A549 (cell line): ENCODE data around the gene RPTOR. TPM values are rescaled to one million over a fixed set of nuclear protein-coding genes. Genes with fewer than 3 reads are reported as not detected.

Experiments
- ATAC-seq, 2 experiments: fragments of 200-7000 bp in 1 of 2; fragments of >200 bp in 1 of 2; cut with Nextera tagmentation in 1 of 2; cut with Tn5 transposase in 1 of 2; 3 replicates each; pipeline versions ENCODE4 v1.8.0 to v1.9.1; 2018 to 2020; ENCODE audit warnings: mild to moderate bottlenecking in 1 of 2, moderate library complexity in 1 of 2
- CTCF ChIA-PET: fragments of 300-600 bp; sonication (Branson Sonifier 250); formaldehyde crosslinking; extraction: SDS; loops from one replicate; lab custom pipeline; 2021; ENCODE audit warnings: antibody characterized with exemption, inconsistent platforms; lab: Yijun Ruan, JAX
- POLR2A ChIA-PET: fragments of 350-600 bp; formaldehyde crosslinking; extraction: SDS; loops from one replicate; lab custom pipeline; 2021; ENCODE audit warnings: antibody characterized with exemption, inconsistent platforms; lab: Yijun Ruan, JAX
- DNase-seq, 2 experiments: peaks; one replicate each; pipeline versions ENCODE4 v3.0.0 to v3.0.0-alpha.2; 2011 to 2016; ENCODE audit warnings: low read depth in 1 of 2, low spot score in 1 of 2
- FAIRE-seq: peaks from 2 replicates; lab custom pipeline; 2011; peaks lifted over from hg19 to GRCh38; lab: Jason Lieb, UNC
- H3K27ac ChIP-seq, 2 experiments: fragments of >200 bp; sonication (Bioruptor Twin); formaldehyde crosslinking; 3 replicates each; pipeline ENCODE4 v1.5.1; 2016 to 2017
- H3K4me1 ChIP-seq: fragments of >200 bp; sonication (Bioruptor Twin); formaldehyde crosslinking; 3 replicates; pipeline ENCODE4 v1.6.1; 2016
- H3K4me2 ChIP-seq: fragments of >200 bp; sonication (Bioruptor Twin); formaldehyde crosslinking; 3 replicates; pipeline ENCODE4 v1.6.1; 2016
- H3K4me3 ChIP-seq: fragments of >200 bp; sonication (Bioruptor Twin); formaldehyde crosslinking; 3 replicates; pipeline ENCODE4 v1.5.1; 2016
- H3K9me3 ChIP-seq: fragments of >200 bp; sonication (Bioruptor Twin); formaldehyde crosslinking; 3 replicates; pipeline ENCODE4 v1.6.1; 2016
- CEBPB ChIP-seq, 2 experiments: fragments of >200 bp in 1 of 2; sonication (Bioruptor Twin) in 1 of 2; formaldehyde crosslinking in 1 of 2; IDR thresholded peaks; 2 replicates each; pipeline ENCODE4 v1.6.1; 2012 to 2016
- EHF ChIP-seq: fragments of 250-450 bp; sonication (Bioruptor Pico); IDR thresholded peaks from 2 replicates; pipeline ENCODE4 v1.5.0; 2020; ENCODE audit warnings: mild to moderate bottlenecking
- EHMT2 ChIP-seq: fragments of 200-600 bp; sonication (generic); IDR thresholded peaks from 2 replicates; pipeline ENCODE4 v1.6.1; 2016; ENCODE audit warnings: antibody characterized with exemption, low read depth, mild to moderate bottlenecking, moderate library complexity
- FOSL2 ChIP-seq, 2 experiments: fragments of 450-650 bp in 1 of 2; fragments of >200 bp in 1 of 2; sonication (Bioruptor Twin) in 1 of 2; formaldehyde crosslinking; IDR thresholded peaks; 2 replicates each; pipeline versions ENCODE4 v1.5.0 to v1.6.1; 2016 to 2020; ENCODE audit warnings: mild to moderate bottlenecking in 1 of 2, moderate library complexity in 1 of 2
- HDAC2 ChIP-seq: fragments of 200-600 bp; sonication (generic); IDR thresholded peaks from 2 replicates; pipeline ENCODE4 v1.6.1; 2016
- KDM1A ChIP-seq: fragments of 200-600 bp; sonication (generic); IDR thresholded peaks from 2 replicates; pipeline ENCODE4 v1.6.1; 2016; ENCODE audit warnings: low read depth, mild to moderate bottlenecking
- MAFK ChIP-seq: fragments of 450-650 bp; IDR thresholded peaks from 2 replicates; pipeline ENCODE4 v1.6.1; 2014; ENCODE audit not compliant: partially characterized antibody
- NFE2L2 ChIP-seq: fragments of 150-350 bp; conservative IDR thresholded peaks from 2 replicates; pipeline ENCODE4 v1.6.1; 2014; ENCODE audit warnings: low read length
- NR3C1 ChIP-seq: fragments of >200 bp; sonication (Bioruptor Twin); formaldehyde crosslinking; IDR thresholded peaks from 3 replicates; pipeline ENCODE4 v1.6.1; 2017
- RNF2 ChIP-seq: fragments of 200-600 bp; sonication (generic); IDR thresholded peaks from 2 replicates; pipeline ENCODE4 v1.6.1; 2016; ENCODE audit warnings: low read depth, mild to moderate bottlenecking, antibody characterized with exemption, moderate library complexity, borderline replicate concordance
- TP53 ChIP-seq: fragments of 250-450 bp; sonication (Bioruptor Pico); IDR thresholded peaks from 2 replicates; pipeline ENCODE4 v1.5.0; 2021; ENCODE audit warnings: mild to moderate bottlenecking, moderate library complexity
- ZC3H11A ChIP-seq: fragments of 450-650 bp; IDR thresholded peaks from 2 replicates; pipeline ENCODE4 v1.6.1; 2014; ENCODE audit warnings: antibody characterized with exemption, mild to moderate bottlenecking
- ZFP36 ChIP-seq: fragments of 450-650 bp; IDR thresholded peaks from 2 replicates; pipeline ENCODE4 v1.6.1; 2014; ENCODE audit warnings: borderline replicate concordance; ENCODE audit not compliant: partially characterized antibody
- WGBS: methylation state at CpG from one replicate; pipeline ENCODE4 v1.1.6; 2017; ENCODE audit errors: missing lambda C conversion rate; 5-methylcytosine and 5-hydroxymethylcytosine counted together
- polyA plus RNA-seq, 4 experiments: library from polyadenylated mRNA; depleted of rRNA in 3 of 4; stranded (reverse); fragments of >200 nt; fragmentation: RNase III in 1 of 4; extraction: RNeasy Plus Mini Kit Qiagen cat#74134 plus additional on column Dnase treatment in 1 of 4; gene quantifications; 2 replicates in 3 of 4; 3 replicates in 1 of 4; pipeline ENCODE4 v1.2.3, GENCODE V29; 2011 to 2017
- TF ChIP-seq, protein P1 (sequence below): IDR thresholded peaks from 2 replicates; pipeline ENCODE4 v1.6.1; 2012; ENCODE audit warnings: low read depth, borderline replicate concordance

Gene RPTOR
- polyA plus RNA-seq, 2 of the 4 experiments (the other 2 are of a cell fraction), result 10.8 to 27.1 TPM

DNA sequence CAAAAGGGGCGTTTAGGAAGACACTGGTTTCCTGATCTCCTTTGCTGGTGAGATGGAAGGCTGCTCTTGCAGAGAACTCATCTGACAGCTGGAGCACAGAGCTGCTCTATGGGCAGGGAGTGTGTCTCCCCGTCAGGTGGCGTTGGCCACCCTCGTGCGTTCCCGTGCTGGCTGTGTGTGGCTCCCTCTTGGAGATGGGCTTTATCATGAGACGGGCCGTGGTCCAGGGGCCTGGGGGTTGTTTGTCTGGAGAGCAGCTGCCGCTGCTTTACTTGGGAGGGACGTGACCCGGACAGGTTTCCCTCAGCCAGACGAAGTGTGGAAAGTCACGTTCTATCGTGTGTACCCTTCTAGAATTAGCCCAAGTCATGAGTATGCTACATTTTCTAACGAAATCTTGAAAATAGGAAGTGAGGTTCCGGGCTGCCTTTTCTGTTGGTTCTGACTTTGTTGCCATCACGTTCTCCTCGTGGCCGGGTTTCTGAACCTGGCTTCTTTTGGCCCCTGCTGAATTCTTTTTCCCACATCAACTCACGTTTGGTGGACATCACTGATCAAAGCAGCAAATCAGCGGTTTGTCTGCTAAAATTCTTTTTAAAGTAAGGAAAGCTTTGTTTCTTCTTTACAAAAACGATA is 341.4 kb downstream of the RPTOR start (continued):
- TF ChIP-seq NFE2L2, result no peak

DNA sequence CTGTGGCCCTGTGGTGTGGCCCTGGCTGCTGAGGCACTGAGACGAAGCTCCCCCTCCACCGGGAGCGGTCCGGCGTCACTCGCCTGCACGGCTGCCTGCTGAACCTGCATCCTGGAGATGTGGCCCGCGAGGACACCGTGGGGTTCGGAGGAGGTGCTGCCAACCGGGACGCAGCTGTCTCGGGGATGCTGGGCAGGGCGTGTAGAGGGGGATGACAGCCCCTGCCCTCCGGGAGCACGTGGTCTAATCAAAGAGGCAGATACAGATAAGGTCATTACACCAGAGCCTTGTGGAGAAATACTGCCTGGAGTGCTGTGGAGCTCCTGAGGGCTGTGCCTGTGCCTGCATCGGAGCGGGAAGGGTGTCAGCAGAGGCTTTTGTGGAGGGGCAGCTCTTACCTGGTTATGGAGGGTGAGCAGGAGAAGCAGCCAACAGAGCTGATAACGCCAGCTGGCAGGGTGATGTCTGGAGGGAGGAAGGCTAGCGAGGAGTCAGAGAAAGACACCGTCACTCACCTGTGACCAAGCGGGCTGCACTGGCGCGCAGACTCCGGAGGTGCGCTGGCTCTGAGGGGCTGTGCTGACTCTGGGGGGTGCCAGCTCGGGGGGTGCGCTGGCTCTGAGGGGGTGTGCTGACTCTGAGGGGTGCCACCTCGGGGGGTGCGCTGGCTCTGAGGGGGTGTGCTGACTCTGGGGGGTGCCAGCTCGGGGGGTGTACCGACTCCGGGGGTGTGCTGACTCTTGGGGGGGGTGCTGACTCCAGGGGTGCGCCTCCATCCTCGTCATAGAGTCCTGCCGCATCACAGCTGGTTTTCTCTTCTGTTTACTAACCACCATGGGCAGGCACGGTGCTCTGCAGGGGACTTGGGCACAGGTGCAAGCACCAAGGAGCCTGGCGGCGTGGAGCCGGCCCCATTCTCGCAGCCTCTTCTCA is 342.3 kb downstream of the RPTOR start:
- ATAC-seq (no peak), DNase-seq (no peak), FAIRE-seq (no peak)
- no peaks in the 10 kb centered on the region for H3K9me3 ChIP-seq
- H3K27ac ChIP-seq, result no peak overlapping the region
- H3K4me1 ChIP-seq, result peaks cover 16% of the 10 kb centered on the region
- POLR2A ChIA-PET, result interaction anchor here (0.6 kb wide), 1 partner anchor 100 kb away, joined by 3 read pairs; no protein-coding TSS in a partner anchor
- no peak overlapping the region for H3K4me3 ChIP-seq
- H3K4me2 ChIP-seq, result no peak overlapping the region
- CTCF ChIA-PET, result interaction anchor here (0.6 to 1.8 kb wide), 8 partner anchors 9 to 425 kb away, joined by 3 to 5 read pairs (median 3); no protein-coding TSS in a partner anchor
- TF ChIP-seq EHF (CRISPR knock-in tag), result no peak
- TF ChIP-seq ZFP36, result no peak
- no peak for TF ChIP-seq FOSL2 (IDR thresholded peaks at IDR 0.05)
- no peak for TF ChIP-seq FOSL2 (CRISPR knock-in tag; IDR thresholded peaks at IDR 0.05)
- TF ChIP-seq ZC3H11A, result no peak
- no peak for TF ChIP-seq RNF2
- TF ChIP-seq HDAC2, result no peak
- no peak for TF ChIP-seq NR3C1
- TF ChIP-seq KDM1A, result no peak
- TF ChIP-seq CEBPB (IDR thresholded peaks at IDR 0.05), result no peak
- TF ChIP-seq, all 56 proteins: peak for 0
- WGBS, result 93% methylated on average over 34 of the region's 42 CpGs

DNA sequence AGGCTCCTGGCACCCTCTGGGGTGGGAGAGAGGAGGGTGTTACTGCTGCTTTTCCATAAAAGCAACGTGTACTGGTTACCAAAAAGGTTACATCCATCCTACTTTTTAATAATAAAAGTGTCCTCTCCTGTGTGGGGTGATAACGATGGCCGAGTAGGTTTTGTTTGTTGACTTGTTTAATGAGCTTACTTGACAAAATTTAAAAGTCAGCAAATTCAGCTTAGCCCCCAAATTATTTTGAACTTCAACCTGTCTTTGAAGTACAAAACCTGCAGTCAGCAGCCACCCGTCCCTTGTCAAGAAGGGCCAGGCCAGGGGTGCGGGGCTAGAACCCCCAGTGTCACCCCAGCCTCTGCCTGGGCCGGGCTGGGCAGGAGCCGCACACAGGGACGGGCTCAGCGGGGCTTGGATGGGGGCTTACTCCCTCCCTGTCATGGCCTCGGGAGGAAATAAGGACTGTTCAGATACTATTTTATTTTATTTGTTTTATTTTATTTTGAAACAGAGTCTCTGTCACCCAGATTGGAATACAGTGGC is 343.1 kb downstream of the RPTOR start:
- CTCF ChIA-PET, result interaction anchor here (0.6 to 1.8 kb wide), 6 partner anchors 10 to 743 kb away, joined by 3 to 5 read pairs (median 3); no protein-coding TSS in a partner anchor
- Histone ChIP-seq H3K4me3 (no peak overlapping the region), H3K4me1 (peaks cover 24% of the 10 kb centered on the region), H3K4me2 (no peak overlapping the region), H3K9me3 (no peaks in the 10 kb centered on the region), H3K27ac (no peak overlapping the region)
- 91% methylated on average over 10 of the region's 10 CpGs for WGBS
- DNase-seq (no peak), ATAC-seq (no peak), FAIRE-seq (no peak)
- POLR2A ChIA-PET, result no interaction called here
- TF ChIP-seq HDAC2, result no peak
- peak; percentile 82 for TF ChIP-seq MAFK

DNA sequence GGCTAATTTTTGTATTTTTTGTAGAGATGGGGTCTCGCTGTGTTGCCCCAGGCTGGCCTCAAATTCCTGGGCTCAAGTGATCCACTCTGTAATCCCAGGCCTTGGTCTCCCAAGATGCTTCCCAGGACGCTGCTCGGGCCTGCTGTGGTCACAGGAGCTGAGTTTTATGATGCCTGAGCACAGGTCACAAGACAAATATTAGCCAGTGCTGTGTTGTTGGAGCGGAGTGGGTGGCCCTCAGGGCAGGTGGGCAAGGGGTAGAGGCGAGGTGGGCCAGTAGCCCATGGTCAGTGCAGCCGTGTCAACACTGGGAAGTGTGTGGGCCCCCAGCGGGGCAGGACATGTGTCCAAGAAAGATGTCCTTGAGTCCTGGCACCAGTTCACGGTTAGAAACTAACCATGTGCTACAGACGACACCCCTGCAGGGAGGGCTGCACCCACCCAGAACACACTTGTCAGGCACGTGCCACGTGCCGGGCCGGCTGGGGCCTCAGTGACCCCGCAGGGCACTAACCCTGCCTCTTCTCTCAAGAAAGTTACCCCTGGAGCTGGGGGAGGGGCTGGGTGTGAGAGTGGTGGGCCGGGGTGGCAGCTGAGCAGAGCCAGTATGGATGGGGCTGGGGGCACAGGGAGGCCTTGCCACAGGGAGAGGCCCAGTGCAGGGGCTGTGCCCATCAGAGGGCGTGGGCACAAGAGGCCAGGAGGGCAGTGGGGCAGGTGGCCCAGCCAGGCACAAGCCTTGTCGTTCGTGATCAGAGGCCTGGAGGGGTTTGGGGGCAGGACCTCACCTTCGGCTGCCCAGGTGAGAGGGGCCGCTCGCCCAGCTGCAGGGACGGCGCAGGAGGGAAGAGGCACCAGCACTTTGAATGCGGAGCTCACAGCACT is 343.9 kb downstream of the RPTOR start:
- CTCF ChIA-PET, result interaction anchor here (0.6 to 1.7 kb wide), 11 partner anchors 9 to 744 kb away, joined by 3 to 5 read pairs (median 3); no protein-coding TSS in a partner anchor
- 95% methylated on average over 23 of the region's 24 CpGs for WGBS
- POLR2A ChIA-PET, result no interaction called here
- no peak for FAIRE-seq
- H3K27ac ChIP-seq, result no peak overlapping the region
- DNase-seq, result no peak
- H3K4me3 ChIP-seq, result no peak overlapping the region
- no peak for ATAC-seq
- H3K9me3 ChIP-seq, result no peaks in the 10 kb centered on the region
- H3K4me1 ChIP-seq, result peaks cover 30% of the 10 kb centered on the region
- TF ChIP-seq EHMT2 (no peak), TP53 (CRISPR knock-in tag) (no peak)
- TF ChIP-seq, protein P1, sequence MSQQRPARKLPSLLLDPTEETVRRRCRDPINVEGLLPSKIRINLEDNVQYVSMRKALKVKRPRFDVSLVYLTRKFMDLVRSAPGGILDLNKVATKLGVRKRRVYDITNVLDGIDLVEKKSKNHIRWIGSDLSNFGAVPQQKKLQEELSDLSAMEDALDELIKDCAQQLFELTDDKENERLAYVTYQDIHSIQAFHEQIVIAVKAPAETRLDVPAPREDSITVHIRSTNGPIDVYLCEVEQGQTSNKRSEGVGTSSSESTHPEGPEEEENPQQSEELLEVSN, result no peak
- no peak overlapping the region for H3K4me2 ChIP-seq
